ENCODE measurements around the gene CLEC16A. TPM values are rescaled to one million over a fixed set of nuclear protein-coding genes. Genes with fewer than 3 reads are reported as not detected.

The CLEC16A gene
- total RNA-seq, 1 donor from 2014 or later: 34.6 TPM

DNA sequence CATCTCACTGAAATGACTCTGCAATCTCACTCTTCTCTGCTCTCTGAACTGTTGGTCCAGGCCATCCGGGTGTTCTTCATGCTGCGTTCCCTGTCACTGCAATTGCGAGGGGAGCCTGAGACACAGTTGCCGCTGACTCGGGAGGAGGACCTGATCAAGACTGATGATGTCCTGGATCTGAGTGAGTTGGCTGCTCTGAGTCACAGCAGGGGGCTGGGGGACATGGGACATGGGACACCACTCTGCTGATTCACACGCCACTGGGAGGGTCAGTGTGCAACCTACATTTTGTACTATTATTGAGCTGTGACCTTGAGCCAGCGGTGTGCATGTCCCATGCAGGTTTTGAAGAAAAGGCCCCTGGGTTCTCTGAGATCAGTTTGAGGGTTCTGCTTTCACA is 116.5 kb downstream of the CLEC16A start:
- ATAC-seq (no peak), DNase-seq (no peak)
- Histone ChIP-seq H3K27ac (no peak overlapping the region), H3K9me3 (no peaks in the 10 kb centered on the region), H3K4me1 (peaks cover 5% of the 10 kb centered on the region), H3K27me3 (ENCODE audit: low read depth) (no peaks in the 10 kb centered on the region), H3K36me3 (peaks cover 36% of the 10 kb centered on the region), H3K4me3 (no peak overlapping the region)
- TF ChIP-seq, protein P1, sequence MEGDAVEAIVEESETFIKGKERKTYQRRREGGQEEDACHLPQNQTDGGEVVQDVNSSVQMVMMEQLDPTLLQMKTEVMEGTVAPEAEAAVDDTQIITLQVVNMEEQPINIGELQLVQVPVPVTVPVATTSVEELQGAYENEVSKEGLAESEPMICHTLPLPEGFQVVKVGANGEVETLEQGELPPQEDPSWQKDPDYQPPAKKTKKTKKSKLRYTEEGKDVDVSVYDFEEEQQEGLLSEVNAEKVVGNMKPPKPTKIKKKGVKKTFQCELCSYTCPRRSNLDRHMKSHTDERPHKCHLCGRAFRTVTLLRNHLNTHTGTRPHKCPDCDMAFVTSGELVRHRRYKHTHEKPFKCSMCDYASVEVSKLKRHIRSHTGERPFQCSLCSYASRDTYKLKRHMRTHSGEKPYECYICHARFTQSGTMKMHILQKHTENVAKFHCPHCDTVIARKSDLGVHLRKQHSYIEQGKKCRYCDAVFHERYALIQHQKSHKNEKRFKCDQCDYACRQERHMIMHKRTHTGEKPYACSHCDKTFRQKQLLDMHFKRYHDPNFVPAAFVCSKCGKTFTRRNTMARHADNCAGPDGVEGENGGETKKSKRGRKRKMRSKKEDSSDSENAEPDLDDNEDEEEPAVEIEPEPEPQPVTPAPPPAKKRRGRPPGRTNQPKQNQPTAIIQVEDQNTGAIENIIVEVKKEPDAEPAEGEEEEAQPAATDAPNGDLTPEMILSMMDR (IDR thresholded peaks at IDR 0.05): no peak
- intact Hi-C loops (cut with DNase I): no loop called here

DNA sequence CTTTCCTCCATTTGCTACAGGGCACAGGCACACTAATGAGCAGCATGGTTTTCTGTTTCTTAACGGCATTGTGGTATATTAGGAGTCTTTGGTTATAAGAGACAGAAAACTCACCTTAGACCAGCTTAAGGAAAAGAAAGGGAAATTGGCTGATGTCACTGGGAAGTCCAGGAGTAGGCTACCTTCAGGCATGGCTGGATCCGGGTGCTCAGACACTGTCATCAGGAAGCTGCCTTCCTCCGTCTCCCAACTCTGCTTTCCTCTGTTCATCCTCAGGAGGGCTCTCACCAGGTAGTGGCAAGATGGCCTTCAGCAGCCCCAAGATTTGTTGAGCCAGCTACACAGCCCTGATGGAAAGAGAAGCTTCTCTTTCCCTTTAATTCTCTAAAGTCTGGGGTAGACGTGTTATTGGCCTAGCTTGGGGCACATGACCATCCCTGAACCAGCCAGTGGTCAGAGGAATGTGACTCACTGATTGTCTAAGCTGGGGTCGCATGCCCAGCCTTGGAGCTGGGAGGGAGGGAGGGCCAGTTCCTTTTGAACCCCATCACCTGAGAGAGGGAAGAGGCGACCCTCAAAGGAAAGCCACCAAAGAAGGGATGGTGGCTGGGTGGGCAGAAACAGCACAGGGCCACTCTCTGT is 117.4 kb downstream of the CLEC16A start:
- DNase-seq (no peak), ATAC-seq (no peak)
- Histone ChIP-seq H3K27ac (no peak overlapping the region), H3K27me3 (ENCODE audit: low read depth) (no peaks in the 10 kb centered on the region), H3K4me1 (peaks cover 5% of the 10 kb centered on the region), H3K36me3 (peaks cover 45% of the 10 kb centered on the region), H3K9me3 (no peaks in the 10 kb centered on the region), H3K4me3 (no peak overlapping the region)
- TF ChIP-seq, protein P1 (IDR thresholded peaks at IDR 0.05): no peak
- intact Hi-C loops (cut with DNase I): no loop called here

DNA sequence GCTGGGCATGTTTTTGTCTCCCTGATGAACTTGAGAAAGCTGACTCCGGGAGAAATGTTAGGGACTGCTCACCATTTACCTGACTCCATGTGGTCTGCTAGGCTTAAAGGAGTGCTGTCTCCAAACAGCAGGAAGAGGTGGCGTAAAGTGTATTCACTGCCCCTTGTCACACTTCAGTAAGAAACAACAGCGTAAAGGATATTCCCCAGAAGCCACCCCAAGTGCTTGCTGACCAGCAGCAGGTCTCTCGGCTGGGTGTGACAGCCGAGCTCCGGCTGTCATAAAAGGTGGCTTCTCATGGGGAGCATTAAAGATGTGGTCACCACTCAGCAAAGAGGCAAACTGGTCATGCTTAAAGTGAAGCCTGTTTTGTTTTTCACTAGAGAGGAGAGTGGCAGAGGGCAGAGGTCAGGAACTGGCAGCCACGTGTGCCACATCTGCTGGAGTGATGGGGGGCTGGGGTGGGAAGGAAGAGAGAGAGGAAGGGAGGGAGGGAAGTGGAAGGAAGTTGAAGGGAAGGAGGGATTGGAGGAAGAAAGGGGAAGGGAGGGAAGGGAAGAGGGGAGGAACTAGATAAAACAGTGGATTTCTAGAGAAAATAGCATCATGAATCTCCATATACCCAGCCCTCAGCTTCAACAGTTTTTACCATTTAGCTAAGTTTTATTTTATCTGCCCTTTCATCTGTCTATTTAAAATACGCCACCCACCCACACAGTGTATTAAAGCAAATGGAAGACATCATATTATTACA is 119.3 kb downstream of the CLEC16A start:
- DNase-seq (no peak), ATAC-seq (no peak)
- H3K4me1 ChIP-seq: peaks cover 5% of the 10 kb centered on the region
- intact Hi-C loops (cut with DNase I): no loop called here
- H3K36me3 ChIP-seq: peaks cover 43% of the 10 kb centered on the region
- TF ChIP-seq, protein P1 (IDR thresholded peaks at IDR 0.05): no peak
- H3K27ac ChIP-seq: no peak overlapping the region
- no peaks in the 10 kb centered on the region for H3K9me3 ChIP-seq
- H3K27me3 ChIP-seq (ENCODE audit: low read depth): no peaks in the 10 kb centered on the region
- no peak overlapping the region for H3K4me3 ChIP-seq

DNA sequence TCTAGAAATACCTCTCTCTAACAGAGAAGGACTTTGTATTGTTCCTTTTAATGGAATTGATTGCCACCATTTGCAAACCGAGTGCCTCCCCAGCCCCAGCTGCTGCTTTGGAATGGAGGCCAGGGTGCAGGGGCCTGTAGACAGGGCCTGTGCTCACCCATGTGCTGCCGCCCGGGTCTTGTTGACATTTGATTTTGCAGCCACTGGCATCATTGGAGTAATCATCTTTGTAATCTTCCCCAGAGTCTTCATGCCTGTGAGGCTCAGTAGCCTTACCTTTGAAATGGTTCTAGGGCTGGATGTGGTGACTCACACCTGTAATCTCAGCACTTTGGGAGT is 119.8 kb downstream of the CLEC16A start:
- Histone ChIP-seq H3K9me3 (no peaks in the 10 kb centered on the region), H3K27me3 (ENCODE audit: low read depth) (no peaks in the 10 kb centered on the region), H3K27ac (no peak overlapping the region), H3K36me3 (peaks cover 43% of the 10 kb centered on the region), H3K4me1 (peaks cover 3% of the 10 kb centered on the region), H3K4me3 (no peak overlapping the region)
- DNase-seq (no peak), ATAC-seq (no peak)
- intact Hi-C loops (cut with DNase I): no loop called here
- TF ChIP-seq, protein P1 (IDR thresholded peaks at IDR 0.05): no peak

DNA sequence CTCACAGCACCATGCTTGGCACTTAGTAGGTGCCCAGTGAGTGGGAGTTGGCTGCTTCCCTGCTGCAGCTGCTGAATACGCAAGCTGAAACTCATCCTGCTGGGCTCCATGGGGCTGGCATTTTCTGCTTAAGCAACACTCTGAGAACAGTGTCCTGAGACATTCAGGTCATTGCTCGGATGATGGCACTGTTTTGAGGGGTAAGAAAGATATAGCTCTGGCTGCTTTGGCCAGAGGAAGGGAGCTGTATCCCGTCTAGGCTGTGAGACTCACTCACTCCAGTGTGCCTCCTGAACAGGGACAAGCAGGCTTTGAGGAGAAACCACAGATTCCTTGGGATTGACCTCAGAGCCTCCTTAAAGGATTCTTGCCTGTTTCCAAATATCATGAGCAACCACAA is 120.5 kb downstream of the CLEC16A start:
- Histone ChIP-seq H3K27ac (no peak overlapping the region), H3K36me3 (peaks cover 43% of the 10 kb centered on the region), H3K4me1 (no peaks in the 10 kb centered on the region), H3K9me3 (no peaks in the 10 kb centered on the region), H3K4me3 (no peak overlapping the region), H3K27me3 (ENCODE audit: low read depth) (no peaks in the 10 kb centered on the region)
- DNase-seq (no peak), ATAC-seq (no peak)
- TF ChIP-seq, protein P1 (IDR thresholded peaks at IDR 0.05): no peak
- intact Hi-C loops (cut with DNase I): no loop called here

Measured in lower lobe of right lung (tissue), 2 donors.